Fibroblast of lung (primary cell): ENCODE data around the gene DDRGK1. TPM values are rescaled to one million over a fixed set of nuclear protein-coding genes. Genes with fewer than 3 reads are reported as not detected.

ENCODE experiments used
- DNase-seq, 2 donors: peaks; one replicate each; pipeline versions ENCODE4 v3.0.0 to v3.0.0-alpha.2; 2010; ENCODE audit warnings: low read depth in 2 of 2
- H2AFZ ChIP-seq: 2 replicates; pipeline ENCODE4 v1.5.1; 2012; ENCODE audit warnings: low read length, control low read depth, inconsistent platforms
- H3K27ac ChIP-seq: 2 replicates; pipeline ENCODE4 v1.5.1; 2011; ENCODE audit warnings: low read length, control low read depth; ENCODE audit not compliant: insufficient read depth
- H3K27me3 ChIP-seq: 2 replicates; pipeline ENCODE4 v1.5.1; 2011; ENCODE audit warnings: mild to moderate bottlenecking, low read length; ENCODE audit not compliant: control insufficient read depth, insufficient read depth
- H3K36me3 ChIP-seq: 2 replicates; pipeline ENCODE4 v1.5.1; 2011; ENCODE audit warnings: low read length; ENCODE audit not compliant: control insufficient read depth, insufficient read depth
- H3K4me1 ChIP-seq: 2 replicates; pipeline ENCODE4 v1.5.1; 2011; ENCODE audit warnings: low read length; ENCODE audit not compliant: control insufficient read depth, insufficient read depth; ENCODE audit errors: extremely low read depth
- H3K4me2 ChIP-seq: 2 replicates; pipeline ENCODE4 v1.5.1; 2011; ENCODE audit warnings: low read length, control low read depth; ENCODE audit not compliant: insufficient read depth; ENCODE audit errors: extremely low read depth
- H3K4me3 ChIP-seq, 4 experiments: fragments of 200-600 bp in 1 of 4; sonication (generic) in 1 of 4; replicated peaks in 1 of 4; 2 replicates each; pipeline ENCODE4 v1.5.1; 2011 to 2016; ENCODE audit warnings: low read length in 4 of 4, low read depth in 3 of 4, mild to moderate bottlenecking in 3 of 4, control low read depth in 2 of 4, inconsistent platforms in 1 of 4, mixed read lengths in 1 of 4; ENCODE audit not compliant: insufficient read depth in 1 of 4; ENCODE audit errors: control extremely low read depth in 1 of 4
- H3K79me2 ChIP-seq: 2 replicates; pipeline ENCODE4 v1.5.1; 2012; ENCODE audit warnings: mild to moderate bottlenecking, low read length, inconsistent platforms; ENCODE audit not compliant: control insufficient read depth, insufficient read depth
- H3K9ac ChIP-seq: 2 replicates; pipeline ENCODE4 v1.5.1; 2011; ENCODE audit warnings: mild to moderate bottlenecking, low read length, control low read depth; ENCODE audit not compliant: insufficient read depth
- H3K9me3 ChIP-seq: 2 replicates; pipeline ENCODE4 v1.5.1; 2012; ENCODE audit warnings: low read depth, low read length; ENCODE audit not compliant: control insufficient read depth, insufficient read depth
- H4K20me1 ChIP-seq: 2 replicates; pipeline ENCODE4 v1.5.1; 2011; ENCODE audit warnings: low read length; ENCODE audit not compliant: control insufficient read depth, insufficient read depth; ENCODE audit errors: extremely low read depth
- CTCF ChIP-seq, 2 donors: IDR thresholded peaks in 1 of 2; conservative IDR thresholded peaks in 1 of 2; 1 replicate in 1 of 2; 2 replicates in 1 of 2; pipeline ENCODE4 v1.5.1; 2011 to 2012; ENCODE audit warnings: low read length in 2 of 2, control low read depth in 1 of 2, inconsistent platforms in 1 of 2, low read depth in 1 of 2, mild to moderate bottlenecking in 1 of 2
- EZH2 ChIP-seq: IDR thresholded peaks from 2 replicates; pipeline ENCODE4 v1.5.1; 2012; ENCODE audit warnings: low read length, control low read depth, mild to moderate bottlenecking; ENCODE audit errors: missing control alignments
- polyA plus RNA-seq, 2 donors: library from polyadenylated mRNA; depleted of rRNA in 1 of 2; stranded (reverse) in 1 of 2; unstranded in 1 of 2; fragments of >200 nt; gene quantifications; 2 replicates each; pipeline ENCODE4 v1.2.1, GENCODE V29; 2011 to 2012; ENCODE audit warnings: missing spikeins in 1 of 2
- total RNA-seq: library from RNA; depleted of rRNA; stranded (reverse); fragments of >200 nt; gene quantifications from 2 replicates; pipeline ENCODE4 v1.2.1, GENCODE V29; 2014

Gene DDRGK1
- total and polyA plus RNA-seq, 2 donors (not counting 1 experiment from before 2014, with no cell fraction given), result 35.5 to 37.5 TPM

GRCh38 chr20:3246682-3247081 is 42.2 kb upstream of the DDRGK1 start:
- TF ChIP-seq CTCF (conservative IDR thresholded peaks at IDR 0.05 in 1 of 2, IDR thresholded peaks at IDR 0.05 in 1 of 2; ENCODE audit: low read depth in 1 of 2, low read length in 2 of 2) (no peak), EZH2 (no peak)
- Histone ChIP-seq H4K20me1 (no peaks in the 10 kb centered on the region), H3K36me3 (no peaks in the 10 kb centered on the region), H2AFZ (no peak overlapping the region), H3K4me1 (no peaks in the 10 kb centered on the region), H3K9me3 (no peaks in the 10 kb centered on the region), H3K27me3 (peaks cover 5% of the 10 kb centered on the region), H3K79me2 (no peaks in the 10 kb centered on the region), H3K4me3 (no peak overlapping the region), H3K9ac (no peak overlapping the region), H3K4me2 (no peak overlapping the region), H3K27ac (no peak overlapping the region)
- DNase-seq, result no peak

DNA sequence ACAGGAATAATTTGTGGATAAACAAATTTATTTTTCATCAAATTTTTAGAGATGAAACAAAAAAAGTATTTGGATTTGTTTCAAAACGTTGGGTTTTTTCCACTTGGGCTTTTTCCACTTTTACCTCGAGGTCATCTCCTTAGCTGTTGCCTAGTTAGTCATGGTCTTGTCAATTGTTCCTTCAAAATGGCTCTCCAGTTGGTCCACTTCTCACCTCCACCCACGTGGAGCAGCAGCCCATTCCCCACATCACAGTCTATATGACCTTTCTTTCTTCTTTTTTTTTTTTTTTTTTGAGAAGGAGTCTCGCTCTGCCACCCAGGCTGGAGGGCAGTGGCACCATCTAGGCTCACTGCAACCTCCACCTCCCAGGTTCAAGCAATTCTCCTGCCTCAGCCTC is 41.2 kb upstream of the DDRGK1 start:
- Histone ChIP-seq H3K27me3 (peaks cover 8% of the 10 kb centered on the region), H3K4me2 (no peak overlapping the region), H3K9me3 (no peaks in the 10 kb centered on the region), H3K79me2 (no peaks in the 10 kb centered on the region), H3K27ac (no peak overlapping the region), H3K4me3 (no peak overlapping the region), H3K9ac (no peak overlapping the region), H2AFZ (no peak overlapping the region), H3K4me1 (no peaks in the 10 kb centered on the region), H4K20me1 (no peaks in the 10 kb centered on the region), H3K36me3 (no peaks in the 10 kb centered on the region)
- DNase-seq, result no peak
- TF ChIP-seq CTCF (conservative IDR thresholded peaks at IDR 0.05 in 1 of 2, IDR thresholded peaks at IDR 0.05 in 1 of 2; ENCODE audit: low read depth in 1 of 2, low read length in 2 of 2), result no peak
- no peak for TF ChIP-seq EZH2

DNA sequence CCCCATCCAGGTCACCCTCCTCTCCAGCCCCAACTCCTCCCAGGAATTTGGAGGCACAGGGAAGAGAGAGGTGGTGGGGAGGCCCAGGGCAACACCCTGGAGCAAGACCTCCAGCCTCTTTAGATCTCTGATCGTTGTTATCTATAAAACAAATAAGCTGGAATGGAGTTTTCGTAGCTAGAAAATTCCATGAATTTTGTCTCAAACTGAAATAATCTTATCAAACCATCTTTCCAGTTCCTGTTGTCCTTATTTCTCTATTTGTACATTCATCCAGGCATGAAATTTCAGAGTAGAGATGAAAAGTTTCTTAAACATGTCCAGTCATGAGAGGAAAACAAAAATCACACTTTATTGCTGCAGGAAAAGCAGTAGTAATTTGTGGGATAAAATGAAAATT is 40.7 kb upstream of the DDRGK1 start:
- DNase-seq, result no peak
- no peak for TF ChIP-seq CTCF (conservative IDR thresholded peaks at IDR 0.05 in 1 of 2, IDR thresholded peaks at IDR 0.05 in 1 of 2; ENCODE audit: low read depth in 1 of 2, low read length in 2 of 2)
- no peak for TF ChIP-seq EZH2
- no peaks in the 10 kb centered on the region for H4K20me1 ChIP-seq
- no peak overlapping the region for H3K27ac ChIP-seq
- peaks cover 14% of the 10 kb centered on the region for H3K27me3 ChIP-seq
- H3K9ac ChIP-seq, result no peak overlapping the region
- no peaks in the 10 kb centered on the region for H3K9me3 ChIP-seq
- no peak overlapping the region for H3K4me2 ChIP-seq
- H2AFZ ChIP-seq, result no peak overlapping the region
- no peaks in the 10 kb centered on the region for H3K4me1 ChIP-seq
- no peak overlapping the region for H3K4me3 ChIP-seq
- H3K79me2 ChIP-seq, result no peaks in the 10 kb centered on the region
- H3K36me3 ChIP-seq, result no peaks in the 10 kb centered on the region
